H1 (cell line): ENCODE results near the gene USP20.

Experiments used
- ATF2 ChIP-seq: IDR thresholded peaks from 2 replicates; pipeline ENCODE4 v1.6.1; 2012; ENCODE audit warnings: low read length, inconsistent platforms
- ATF3 ChIP-seq: IDR thresholded peaks from 2 replicates; pipeline ENCODE4 v1.6.1; 2011; ENCODE audit warnings: low read depth, mild to moderate bottlenecking, low read length; ENCODE audit not compliant: insufficient read depth

- no peak for TF ChIP-seq ATF3
- TF ChIP-seq ATF2, result no peak
These were observed 16.6 kb downstream of the USP20 start for GRCh38 chr9:129851821-129852220.
